Ovary (tissue), 3 donors: ENCODE results near the gene PTEN.

Experiments used
- POLR2A ChIP-seq: fragments of 450-650 bp; IDR thresholded peaks from one replicate; pipeline ENCODE4 v1.6.1; 2017; ENCODE audit warnings: antibody characterized with exemption, mild to moderate bottlenecking, moderate library complexity
- TF ChIP-seq, protein P1 (sequence below), 3 donors: fragments of 450-650 bp in 2 of 3; fragments of 200-600 bp in 1 of 3; IDR thresholded peaks; one replicate each; pipeline versions ENCODE4 v1.5.1 to v1.8.0; 2016 to 2022; ENCODE audit warnings: antibody characterized with exemption in 3 of 3, mild to moderate bottlenecking in 1 of 3
- donor health status: DM: no; HTN: no; CAD: no.

DNA sequence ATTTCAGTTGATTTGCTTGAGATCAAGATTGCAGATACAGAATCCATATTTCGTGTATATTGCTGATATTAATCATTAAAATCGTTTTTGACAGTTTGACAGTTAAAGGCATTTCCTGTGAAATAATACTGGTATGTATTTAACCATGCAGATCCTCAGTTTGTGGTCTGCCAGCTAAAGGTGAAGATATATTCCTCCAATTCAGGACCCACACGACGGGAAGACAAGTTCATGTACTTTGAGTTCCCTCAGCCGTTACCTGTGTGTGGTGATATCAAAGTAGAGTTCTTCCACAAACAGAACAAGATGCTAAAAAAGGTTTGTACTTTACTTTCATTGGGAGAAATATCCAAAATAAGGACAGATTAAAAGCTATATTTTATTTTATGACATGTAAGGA is 94.3 kb downstream of the PTEN start:
- TF ChIP-seq, protein P1, sequence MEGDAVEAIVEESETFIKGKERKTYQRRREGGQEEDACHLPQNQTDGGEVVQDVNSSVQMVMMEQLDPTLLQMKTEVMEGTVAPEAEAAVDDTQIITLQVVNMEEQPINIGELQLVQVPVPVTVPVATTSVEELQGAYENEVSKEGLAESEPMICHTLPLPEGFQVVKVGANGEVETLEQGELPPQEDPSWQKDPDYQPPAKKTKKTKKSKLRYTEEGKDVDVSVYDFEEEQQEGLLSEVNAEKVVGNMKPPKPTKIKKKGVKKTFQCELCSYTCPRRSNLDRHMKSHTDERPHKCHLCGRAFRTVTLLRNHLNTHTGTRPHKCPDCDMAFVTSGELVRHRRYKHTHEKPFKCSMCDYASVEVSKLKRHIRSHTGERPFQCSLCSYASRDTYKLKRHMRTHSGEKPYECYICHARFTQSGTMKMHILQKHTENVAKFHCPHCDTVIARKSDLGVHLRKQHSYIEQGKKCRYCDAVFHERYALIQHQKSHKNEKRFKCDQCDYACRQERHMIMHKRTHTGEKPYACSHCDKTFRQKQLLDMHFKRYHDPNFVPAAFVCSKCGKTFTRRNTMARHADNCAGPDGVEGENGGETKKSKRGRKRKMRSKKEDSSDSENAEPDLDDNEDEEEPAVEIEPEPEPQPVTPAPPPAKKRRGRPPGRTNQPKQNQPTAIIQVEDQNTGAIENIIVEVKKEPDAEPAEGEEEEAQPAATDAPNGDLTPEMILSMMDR (IDR thresholded peaks at IDR 0.05) = no peak
- no peak for TF ChIP-seq POLR2A
